K562 (cell line): ENCODE measurements around the gene CTPS1. TPM values are rescaled to one million over a fixed set of nuclear protein-coding genes. Genes with fewer than 3 reads are reported as not detected.

Experiments used
- EGR1 ChIP-seq: fragments of 450-650 bp; conservative IDR thresholded peaks from 2 replicates; pipeline ENCODE4 v1.6.1; 2017; ENCODE audit warnings: mild to moderate bottlenecking
- HDGF ChIP-seq: fragments of 450-650 bp; IDR thresholded peaks from 2 replicates; pipeline ENCODE4 v1.6.1; 2016
- MAZ ChIP-seq, 2 experiments: fragments of 450-650 bp in 1 of 2; sonication (generic) in 1 of 2; formaldehyde crosslinking; IDR thresholded peaks in 1 of 2; conservative IDR thresholded peaks in 1 of 2; 2 replicates each; pipeline versions ENCODE4 v1.4.0 to v1.5.0; 2020; ENCODE audit warnings: mild to moderate bottlenecking in 1 of 2, missing genetic modification reagents in 1 of 2
- POLR3A ChIP-seq: IDR thresholded peaks from 2 replicates; pipeline ENCODE4 v1.6.1; 2011; ENCODE audit warnings: borderline replicate concordance, mild to moderate bottlenecking, moderate library complexity; ENCODE audit not compliant: insufficient read length, insufficient read depth; ENCODE audit errors: extremely low read depth
- RUNX1 ChIP-seq: sonication (generic); IDR thresholded peaks from 2 replicates; pipeline ENCODE4 v1.6.1; 2016; ENCODE audit warnings: antibody characterized with exemption, low read depth
- ZNF77 ChIP-seq: fragments of 250-450 bp; sonication (Bioruptor Pico); IDR thresholded peaks from 2 replicates; pipeline ENCODE4 v1.5.0; 2020
- polyA plus RNA-seq, 8 experiments: library from polyadenylated mRNA; depleted of rRNA in 4 of 8; stranded (reverse) in 5 of 8; unstranded in 3 of 8; fragments of >200 nt; fragmentation: Nextera tagmentation in 2 of 8; fragmentation: Illumina TruSeq in 1 of 8; extraction: Ambion mirVana in 2 of 8; extraction: Trizol in 1 of 8; gene quantifications; 2 replicates each; pipeline versions ENCODE4 v1.2.1 to v1.2.3, GENCODE V29; 2011 to 2014; ENCODE audit warnings: inconsistent platforms in 1 of 8, missing spikeins in 1 of 8
- total RNA-seq, 7 experiments: library from RNA; depleted of rRNA in 6 of 7; stranded (reverse); fragments of >200 nt in 6 of 7; fragmentation: Illumina TruSeq in 2 of 7; extraction: Trizol in 2 of 7; gene quantifications; 2 replicates each; pipeline versions ENCODE4 v1.2.1 to v1.2.3, GENCODE V29; 2011 to 2021; ENCODE audit warnings: low replicate concordance in 1 of 7
- TF ChIP-seq, protein P1 (sequence below): sonication (generic); formaldehyde crosslinking; IDR thresholded peaks from 2 replicates; pipeline ENCODE4 v1.8.0; 2023; ENCODE audit warnings: mild to moderate bottlenecking, missing genetic modification reagents
- TF ChIP-seq, protein P2 (sequence below), 2 experiments: IDR thresholded peaks; 2 replicates each; pipeline ENCODE4 v1.6.1; 2011; ENCODE audit warnings: borderline replicate concordance in 1 of 2, control low read depth in 1 of 2, low read depth in 1 of 2, low read length in 1 of 2, mild to moderate bottlenecking in 1 of 2, mixed read lengths in 1 of 2, moderate library complexity in 1 of 2; ENCODE audit not compliant: insufficient read depth in 1 of 2, insufficient read length in 1 of 2, poor library complexity in 1 of 2, severe bottlenecking in 1 of 2; ENCODE audit errors: extremely low read depth in 1 of 2
- TF ChIP-seq, protein P3 (sequence below): sonication (generic); formaldehyde crosslinking; IDR thresholded peaks from 2 replicates; pipeline ENCODE4 v1.8.1; 2023; ENCODE audit warnings: missing genetic modification reagents, mild to moderate bottlenecking, borderline replicate concordance
- TF ChIP-seq, protein P4 (sequence below): fragments of 450-650 bp; IDR thresholded peaks from 2 replicates; pipeline ENCODE4 v1.6.1; 2017; ENCODE audit warnings: antibody characterized with exemption, mild to moderate bottlenecking
- TF ChIP-seq, protein P5 (sequence below): conservative IDR thresholded peaks from 2 replicates; pipeline ENCODE4 v1.6.1; 2011; ENCODE audit warnings: low read depth, mild to moderate bottlenecking, low read length; ENCODE audit not compliant: control insufficient read depth

Gene CTPS1
- total and polyA plus RNA-seq, 9 of the 15 experiments (the other 6 are each of a cell fraction or from before 2014, with no cell fraction given), result 44.4 to 164 (median 87.7) TPM

DNA sequence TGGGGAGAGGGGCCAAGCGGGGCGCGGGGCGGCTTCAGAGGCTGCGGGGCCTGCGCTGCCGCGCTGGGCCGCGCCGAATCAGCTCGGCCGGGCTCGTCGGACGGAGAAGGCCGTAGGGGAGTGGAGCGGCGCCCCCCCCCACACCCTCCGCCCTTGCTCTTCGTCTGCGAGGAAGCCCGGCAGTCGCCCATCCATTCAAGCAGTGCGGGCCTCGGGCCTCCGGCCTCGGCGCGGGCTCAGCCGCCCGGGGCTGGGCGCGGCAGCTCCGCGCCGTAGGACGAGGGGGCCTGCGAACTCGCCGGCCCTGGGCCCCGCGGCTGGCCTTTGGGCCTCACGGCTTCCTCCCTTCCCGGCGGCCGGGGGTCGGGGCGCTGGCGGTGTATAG is 564 bp downstream of the CTPS1 start (continued):
- TF ChIP-seq, protein P1, sequence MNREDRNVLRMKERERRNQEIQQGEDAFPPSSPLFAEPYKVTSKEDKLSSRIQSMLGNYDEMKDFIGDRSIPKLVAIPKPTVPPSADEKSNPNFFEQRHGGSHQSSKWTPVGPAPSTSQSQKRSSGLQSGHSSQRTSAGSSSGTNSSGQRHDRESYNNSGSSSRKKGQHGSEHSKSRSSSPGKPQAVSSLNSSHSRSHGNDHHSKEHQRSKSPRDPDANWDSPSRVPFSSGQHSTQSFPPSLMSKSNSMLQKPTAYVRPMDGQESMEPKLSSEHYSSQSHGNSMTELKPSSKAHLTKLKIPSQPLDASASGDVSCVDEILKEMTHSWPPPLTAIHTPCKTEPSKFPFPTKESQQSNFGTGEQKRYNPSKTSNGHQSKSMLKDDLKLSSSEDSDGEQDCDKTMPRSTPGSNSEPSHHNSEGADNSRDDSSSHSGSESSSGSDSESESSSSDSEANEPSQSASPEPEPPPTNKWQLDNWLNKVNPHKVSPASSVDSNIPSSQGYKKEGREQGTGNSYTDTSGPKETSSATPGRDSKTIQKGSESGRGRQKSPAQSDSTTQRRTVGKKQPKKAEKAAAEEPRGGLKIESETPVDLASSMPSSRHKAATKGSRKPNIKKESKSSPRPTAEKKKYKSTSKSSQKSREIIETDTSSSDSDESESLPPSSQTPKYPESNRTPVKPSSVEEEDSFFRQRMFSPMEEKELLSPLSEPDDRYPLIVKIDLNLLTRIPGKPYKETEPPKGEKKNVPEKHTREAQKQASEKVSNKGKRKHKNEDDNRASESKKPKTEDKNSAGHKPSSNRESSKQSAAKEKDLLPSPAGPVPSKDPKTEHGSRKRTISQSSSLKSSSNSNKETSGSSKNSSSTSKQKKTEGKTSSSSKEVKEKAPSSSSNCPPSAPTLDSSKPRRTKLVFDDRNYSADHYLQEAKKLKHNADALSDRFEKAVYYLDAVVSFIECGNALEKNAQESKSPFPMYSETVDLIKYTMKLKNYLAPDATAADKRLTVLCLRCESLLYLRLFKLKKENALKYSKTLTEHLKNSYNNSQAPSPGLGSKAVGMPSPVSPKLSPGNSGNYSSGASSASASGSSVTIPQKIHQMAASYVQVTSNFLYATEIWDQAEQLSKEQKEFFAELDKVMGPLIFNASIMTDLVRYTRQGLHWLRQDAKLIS, result no peak; the same call in none of the 2 replicates
- TF ChIP-seq EGR1 (no peak), HDGF (no peak), MAZ (CRISPR knock-in tag; conservative IDR thresholded peaks at IDR 0.05 in 1 of 2, IDR thresholded peaks at IDR 0.05 in 1 of 2) (no peak; a peak in 1 of 4 replicates), POLR3A (no peak), RUNX1 (no peak), ZNF77 (no peak)
- TF ChIP-seq, protein P2, sequence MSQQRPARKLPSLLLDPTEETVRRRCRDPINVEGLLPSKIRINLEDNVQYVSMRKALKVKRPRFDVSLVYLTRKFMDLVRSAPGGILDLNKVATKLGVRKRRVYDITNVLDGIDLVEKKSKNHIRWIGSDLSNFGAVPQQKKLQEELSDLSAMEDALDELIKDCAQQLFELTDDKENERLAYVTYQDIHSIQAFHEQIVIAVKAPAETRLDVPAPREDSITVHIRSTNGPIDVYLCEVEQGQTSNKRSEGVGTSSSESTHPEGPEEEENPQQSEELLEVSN (IDR thresholded peaks at IDR 0.05; ENCODE audit: borderline replicate concordance in 1 of 2, extremely low read depth in 1 of 2, insufficient read depth in 1 of 2, insufficient read length in 1 of 2, low read depth in 1 of 2, low read length in 1 of 2, poor library complexity in 1 of 2, severe bottlenecking in 1 of 2), result peak in 1 of 2 experiments; percentile 10
- TF ChIP-seq, protein P3, sequence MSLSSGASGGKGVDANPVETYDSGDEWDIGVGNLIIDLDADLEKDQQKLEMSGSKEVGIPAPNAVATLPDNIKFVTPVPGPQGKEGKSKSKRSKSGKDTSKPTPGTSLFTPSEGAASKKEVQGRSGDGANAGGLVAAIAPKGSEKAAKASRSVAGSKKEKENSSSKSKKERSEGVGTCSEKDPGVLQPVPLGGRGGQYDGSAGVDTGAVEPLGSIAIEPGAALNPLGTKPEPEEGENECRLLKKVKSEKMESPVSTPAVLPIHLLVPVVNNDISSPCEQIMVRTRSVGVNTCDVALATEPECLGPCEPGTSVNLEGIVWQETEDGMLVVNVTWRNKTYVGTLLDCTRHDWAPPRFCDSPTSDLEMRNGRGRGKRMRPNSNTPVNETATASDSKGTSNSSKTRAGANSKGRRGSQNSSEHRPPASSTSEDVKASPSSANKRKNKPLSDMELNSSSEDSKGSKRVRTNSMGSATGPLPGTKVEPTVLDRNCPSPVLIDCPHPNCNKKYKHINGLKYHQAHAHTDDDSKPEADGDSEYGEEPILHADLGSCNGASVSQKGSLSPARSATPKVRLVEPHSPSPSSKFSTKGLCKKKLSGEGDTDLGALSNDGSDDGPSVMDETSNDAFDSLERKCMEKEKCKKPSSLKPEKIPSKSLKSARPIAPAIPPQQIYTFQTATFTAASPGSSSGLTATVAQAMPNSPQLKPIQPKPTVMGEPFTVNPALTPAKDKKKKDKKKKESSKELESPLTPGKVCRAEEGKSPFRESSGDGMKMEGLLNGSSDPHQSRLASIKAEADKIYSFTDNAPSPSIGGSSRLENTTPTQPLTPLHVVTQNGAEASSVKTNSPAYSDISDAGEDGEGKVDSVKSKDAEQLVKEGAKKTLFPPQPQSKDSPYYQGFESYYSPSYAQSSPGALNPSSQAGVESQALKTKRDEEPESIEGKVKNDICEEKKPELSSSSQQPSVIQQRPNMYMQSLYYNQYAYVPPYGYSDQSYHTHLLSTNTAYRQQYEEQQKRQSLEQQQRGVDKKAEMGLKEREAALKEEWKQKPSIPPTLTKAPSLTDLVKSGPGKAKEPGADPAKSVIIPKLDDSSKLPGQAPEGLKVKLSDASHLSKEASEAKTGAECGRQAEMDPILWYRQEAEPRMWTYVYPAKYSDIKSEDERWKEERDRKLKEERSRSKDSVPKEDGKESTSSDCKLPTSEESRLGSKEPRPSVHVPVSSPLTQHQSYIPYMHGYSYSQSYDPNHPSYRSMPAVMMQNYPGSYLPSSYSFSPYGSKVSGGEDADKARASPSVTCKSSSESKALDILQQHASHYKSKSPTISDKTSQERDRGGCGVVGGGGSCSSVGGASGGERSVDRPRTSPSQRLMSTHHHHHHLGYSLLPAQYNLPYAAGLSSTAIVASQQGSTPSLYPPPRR (CRISPR knock-in tag), result no peak
- TF ChIP-seq, protein P4, sequence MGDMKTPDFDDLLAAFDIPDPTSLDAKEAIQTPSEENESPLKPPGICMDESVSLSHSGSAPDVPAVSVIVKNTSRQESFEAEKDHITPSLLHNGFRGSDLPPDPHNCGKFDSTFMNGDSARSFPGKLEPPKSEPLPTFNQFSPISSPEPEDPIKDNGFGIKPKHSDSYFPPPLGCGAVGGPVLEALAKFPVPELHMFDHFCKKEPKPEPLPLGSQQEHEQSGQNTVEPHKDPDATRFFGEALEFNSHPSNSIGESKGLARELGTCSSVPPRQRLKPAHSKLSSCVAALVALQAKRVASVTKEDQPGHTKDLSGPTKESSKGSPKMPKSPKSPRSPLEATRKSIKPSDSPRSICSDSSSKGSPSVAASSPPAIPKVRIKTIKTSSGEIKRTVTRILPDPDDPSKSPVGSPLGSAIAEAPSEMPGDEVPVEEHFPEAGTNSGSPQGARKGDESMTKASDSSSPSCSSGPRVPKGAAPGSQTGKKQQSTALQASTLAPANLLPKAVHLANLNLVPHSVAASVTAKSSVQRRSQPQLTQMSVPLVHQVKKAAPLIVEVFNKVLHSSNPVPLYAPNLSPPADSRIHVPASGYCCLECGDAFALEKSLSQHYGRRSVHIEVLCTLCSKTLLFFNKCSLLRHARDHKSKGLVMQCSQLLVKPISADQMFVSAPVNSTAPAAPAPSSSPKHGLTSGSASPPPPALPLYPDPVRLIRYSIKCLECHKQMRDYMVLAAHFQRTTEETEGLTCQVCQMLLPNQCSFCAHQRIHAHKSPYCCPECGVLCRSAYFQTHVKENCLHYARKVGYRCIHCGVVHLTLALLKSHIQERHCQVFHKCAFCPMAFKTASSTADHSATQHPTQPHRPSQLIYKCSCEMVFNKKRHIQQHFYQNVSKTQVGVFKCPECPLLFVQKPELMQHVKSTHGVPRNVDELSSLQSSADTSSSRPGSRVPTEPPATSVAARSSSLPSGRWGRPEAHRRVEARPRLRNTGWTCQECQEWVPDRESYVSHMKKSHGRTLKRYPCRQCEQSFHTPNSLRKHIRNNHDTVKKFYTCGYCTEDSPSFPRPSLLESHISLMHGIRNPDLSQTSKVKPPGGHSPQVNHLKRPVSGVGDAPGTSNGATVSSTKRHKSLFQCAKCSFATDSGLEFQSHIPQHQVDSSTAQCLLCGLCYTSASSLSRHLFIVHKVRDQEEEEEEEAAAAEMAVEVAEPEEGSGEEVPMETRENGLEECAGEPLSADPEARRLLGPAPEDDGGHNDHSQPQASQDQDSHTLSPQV, result peak; percentile 89; the same call in 1 of the 2 replicates
- TF ChIP-seq, protein P5, sequence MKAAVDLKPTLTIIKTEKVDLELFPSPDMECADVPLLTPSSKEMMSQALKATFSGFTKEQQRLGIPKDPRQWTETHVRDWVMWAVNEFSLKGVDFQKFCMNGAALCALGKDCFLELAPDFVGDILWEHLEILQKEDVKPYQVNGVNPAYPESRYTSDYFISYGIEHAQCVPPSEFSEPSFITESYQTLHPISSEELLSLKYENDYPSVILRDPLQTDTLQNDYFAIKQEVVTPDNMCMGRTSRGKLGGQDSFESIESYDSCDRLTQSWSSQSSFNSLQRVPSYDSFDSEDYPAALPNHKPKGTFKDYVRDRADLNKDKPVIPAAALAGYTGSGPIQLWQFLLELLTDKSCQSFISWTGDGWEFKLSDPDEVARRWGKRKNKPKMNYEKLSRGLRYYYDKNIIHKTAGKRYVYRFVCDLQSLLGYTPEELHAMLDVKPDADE, result peak; percentile 70
